HEK293 (cell line): ENCODE data around the gene CFAP73.

Experiments
- CTCF ChIA-PET: fragments of 350-600 bp; formaldehyde crosslinking; extraction: SDS; loops from one replicate; lab custom pipeline; 2021; ENCODE audit warnings: antibody characterized with exemption; lab: Yijun Ruan, JAX
- POLR2A ChIA-PET: fragments of 300-600 bp; formaldehyde crosslinking; extraction: SDS; loops from one replicate; lab custom pipeline; 2020; ENCODE audit warnings: antibody characterized with exemption, inconsistent platforms; lab: Yijun Ruan, JAX
- H3K27ac ChIP-seq: fragments of 200-500 bp; sonication (Bioruptor generic); 2 replicates; pipeline ENCODE4 v1.5.1; 2014; ENCODE audit warnings: low read depth, low read length, control low read depth, inconsistent platforms; ENCODE audit errors: extremely low read depth
- H3K36me3 ChIP-seq, 2 experiments: fragments of 200-500 bp in 1 of 2; sonication (Bioruptor generic) in 1 of 2; 1 replicate in 1 of 2; 2 replicates in 1 of 2; pipeline ENCODE4 v1.5.1; 2014 to 2017; ENCODE audit warnings: inconsistent platforms in 2 of 2, low read length in 2 of 2; ENCODE audit not compliant: control insufficient read depth in 2 of 2, insufficient read depth in 1 of 2
- H3K4me1 ChIP-seq: fragments of 200-500 bp; sonication (Bioruptor generic); 2 replicates; pipeline ENCODE4 v1.5.1; 2014; ENCODE audit warnings: mild to moderate bottlenecking, low read length, inconsistent platforms; ENCODE audit not compliant: control insufficient read depth, insufficient read depth
- H3K4me3 ChIP-seq: 2 replicates; pipeline ENCODE4 v1.5.1; 2011; ENCODE audit warnings: low read depth, mild to moderate bottlenecking, control low read depth, low read length, moderate library complexity
- H3K9me3 ChIP-seq: fragments of 200-500 bp; sonication (Bioruptor generic); 2 replicates; pipeline ENCODE4 v1.5.1; 2014; ENCODE audit warnings: low read depth, low read length, inconsistent platforms; ENCODE audit not compliant: control insufficient read depth, insufficient read depth
- BCL6B ChIP-seq: fragments of 450-650 bp; formaldehyde crosslinking; IDR thresholded peaks from 2 replicates; pipeline ENCODE4 v1.5.1; 2017; ENCODE audit warnings: missing biosample characterization, missing genetic modification characterization
- FEZF1 ChIP-seq: fragments of 450-650 bp; formaldehyde crosslinking; IDR thresholded peaks from 2 replicates; pipeline ENCODE4 v1.5.1; 2016; ENCODE audit warnings: missing biosample characterization, missing genetic modification characterization
- GLIS1 ChIP-seq: fragments of 450-650 bp; formaldehyde crosslinking; IDR thresholded peaks from 2 replicates; pipeline ENCODE4 v1.5.1; 2016; ENCODE audit warnings: missing biosample characterization, missing genetic modification characterization
- MZF1 ChIP-seq: fragments of 450-650 bp; formaldehyde crosslinking; IDR thresholded peaks from 2 replicates; pipeline ENCODE4 v1.5.1; 2017; ENCODE audit warnings: missing biosample characterization, missing genetic modification characterization, borderline replicate concordance
- PRDM10 ChIP-seq: fragments of 450-650 bp; formaldehyde crosslinking; IDR thresholded peaks from 2 replicates; pipeline ENCODE4 v1.5.1; 2016; ENCODE audit warnings: missing biosample characterization, missing genetic modification characterization
- PRDM6 ChIP-seq: fragments of 450-650 bp; formaldehyde crosslinking; IDR thresholded peaks from 2 replicates; pipeline ENCODE4 v1.5.1; 2017; ENCODE audit warnings: missing biosample characterization, missing genetic modification characterization
- SALL2 ChIP-seq: fragments of 450-650 bp; formaldehyde crosslinking; IDR thresholded peaks from 2 replicates; pipeline ENCODE4 v1.5.0; 2017; ENCODE audit warnings: missing biosample characterization, mild to moderate bottlenecking, missing genetic modification characterization, borderline replicate concordance
- YY1 ChIP-seq: fragments of 450-650 bp; formaldehyde crosslinking; IDR thresholded peaks from 2 replicates; pipeline ENCODE4 v1.5.1; 2018; ENCODE audit warnings: missing biosample characterization, missing genetic modification characterization
- ZBTB44 ChIP-seq: fragments of 450-650 bp; IDR thresholded peaks from 2 replicates; pipeline ENCODE4 v1.5.1; 2018; ENCODE audit warnings: missing biosample characterization, mild to moderate bottlenecking, missing genetic modification characterization
- ZBTB7A ChIP-seq: fragments of 450-650 bp; formaldehyde crosslinking; IDR thresholded peaks from 2 replicates; pipeline ENCODE4 v1.5.1; 2016; ENCODE audit warnings: low read depth, missing biosample characterization, missing genetic modification characterization
- ZFP69B ChIP-seq: fragments of 450-650 bp; formaldehyde crosslinking; IDR thresholded peaks from 2 replicates; pipeline ENCODE4 v1.5.1; 2016; ENCODE audit warnings: missing biosample characterization, missing genetic modification characterization
- ZNF140 ChIP-seq: fragments of 450-650 bp; formaldehyde crosslinking; IDR thresholded peaks from 2 replicates; pipeline ENCODE4 v1.5.1; 2016; ENCODE audit warnings: missing biosample characterization, missing genetic modification characterization
- ZNF146 ChIP-seq: fragments of 450-650 bp; formaldehyde crosslinking; IDR thresholded peaks from 2 replicates; pipeline ENCODE4 v1.5.1; 2016; ENCODE audit warnings: missing biosample characterization, missing genetic modification characterization
- ZNF23 ChIP-seq: fragments of 450-650 bp; formaldehyde crosslinking; IDR thresholded peaks from 2 replicates; pipeline ENCODE4 v1.5.1; 2016; ENCODE audit warnings: missing biosample characterization, missing genetic modification characterization, borderline replicate concordance
- ZNF280C ChIP-seq: fragments of 450-650 bp; formaldehyde crosslinking; IDR thresholded peaks from 2 replicates; pipeline ENCODE4 v1.5.1; 2016; ENCODE audit warnings: missing biosample characterization, missing genetic modification characterization
- ZNF350 ChIP-seq: fragments of 450-650 bp; formaldehyde crosslinking; IDR thresholded peaks from 2 replicates; pipeline ENCODE4 v1.5.0; 2017; ENCODE audit warnings: missing biosample characterization, mild to moderate bottlenecking, missing genetic modification characterization
- ZNF521 ChIP-seq: fragments of 450-650 bp; formaldehyde crosslinking; IDR thresholded peaks from 2 replicates; pipeline ENCODE4 v1.5.1; 2017; ENCODE audit warnings: missing biosample characterization, mild to moderate bottlenecking, missing genetic modification characterization
- ZNF645 ChIP-seq: fragments of 450-650 bp; formaldehyde crosslinking; IDR thresholded peaks from 2 replicates; pipeline ENCODE4; 2016; ENCODE audit warnings: missing biosample characterization, missing genetic modification characterization
- ZNF664 ChIP-seq: fragments of 450-650 bp; formaldehyde crosslinking; IDR thresholded peaks from 2 replicates; pipeline ENCODE4 v1.5.1; 2016; ENCODE audit warnings: missing biosample characterization, missing genetic modification characterization
- ZNF677 ChIP-seq: fragments of 450-650 bp; IDR thresholded peaks from 2 replicates; pipeline ENCODE4 v1.5.0; 2018; ENCODE audit warnings: missing biosample characterization, mild to moderate bottlenecking, missing genetic modification characterization, moderate library complexity
- ZNF768 ChIP-seq: fragments of 450-650 bp; formaldehyde crosslinking; IDR thresholded peaks from 2 replicates; pipeline ENCODE4 v1.5.1; 2018; ENCODE audit warnings: missing biosample characterization, mild to moderate bottlenecking, missing genetic modification characterization
- ZSCAN30 ChIP-seq: fragments of 450-650 bp; IDR thresholded peaks from 2 replicates; pipeline ENCODE4 v1.5.1; 2018; ENCODE audit warnings: missing biosample characterization, mild to moderate bottlenecking, missing genetic modification characterization, moderate library complexity

The CFAP73 gene

GRCh38 chr12:113118142-113118541 is 31.4 kb upstream of the CFAP73 start:
- TF ChIP-seq ZNF140 (tag by site-specific recombination) (peak; percentile 57; the same call in 1 of the 2 replicates), SALL2 (tag by site-specific recombination) (no peak), ZBTB7A (no peak), ZNF23 (no peak), ZNF664 (tag by site-specific recombination) (peak; percentile 76), ZBTB44 (no peak), ZNF146 (peak; percentile 75; the same call in 1 of the 2 replicates), MZF1 (tag by site-specific recombination) (no peak), ZNF677 (tag by site-specific recombination) (no peak), YY1 (no peak)
- POLR2A ChIA-PET = interaction anchor here (0.6 kb wide), 1 partner anchor 405 kb away, joined by 3 read pairs; no protein-coding TSS in a partner anchor
- Histone ChIP-seq H3K36me3 (no peaks in the 10 kb centered on the region), H3K4me1 (no peaks in the 10 kb centered on the region), H3K9me3 (no peaks in the 10 kb centered on the region), H3K4me3 (no peak overlapping the region), H3K27ac (no peak overlapping the region)
- CTCF ChIA-PET = interaction anchor here (0.6 to 1.4 kb wide), 2 partner anchors 21 to 125 kb away, joined by 3 to 5 read pairs; no protein-coding TSS in a partner anchor

GRCh38 chr12:113119980-113120669 is 29.4 kb upstream of the CFAP73 start:
- H3K4me1 ChIP-seq = no peaks in the 10 kb centered on the region
- ChIA-PET CTCF (interaction anchor here (0.5 to 1.3 kb wide), 5 partner anchors 10 to 133 kb away, joined by 3 read pairs; no protein-coding TSS in a partner anchor), POLR2A (interaction anchor here (0.6 kb wide), 1 partner anchor 307 kb away, joined by 3 read pairs; no protein-coding TSS in a partner anchor)
- H3K36me3 ChIP-seq = no peaks in the 10 kb centered on the region
- no peaks in the 10 kb centered on the region for H3K9me3 ChIP-seq
- H3K4me3 ChIP-seq = no peak overlapping the region
- H3K27ac ChIP-seq = no peak overlapping the region
- TF ChIP-seq ZNF350 = no peak
- TF ChIP-seq ZNF521 (tag by site-specific recombination) = no peak
- no peak for TF ChIP-seq PRDM10 (tag by site-specific recombination)
- no peak for TF ChIP-seq PRDM6 (tag by site-specific recombination)
- TF ChIP-seq ZNF645 (tag by site-specific recombination) = no peak
- TF ChIP-seq FEZF1 (tag by site-specific recombination) = no peak
- TF ChIP-seq ZNF768 = peak; percentile 79; the same call in 1 of the 2 replicates
- TF ChIP-seq ZFP69B (tag by site-specific recombination) = no peak
- no peak for TF ChIP-seq BCL6B (tag by site-specific recombination)
- no peak for TF ChIP-seq SALL2 (tag by site-specific recombination)
- TF ChIP-seq ZNF280C = no peak
- 0 out of 2 replicates have a peak, but pooled peaks have one; percentile 18 for TF ChIP-seq GLIS1 (tag by site-specific recombination)
- no peak for TF ChIP-seq ZSCAN30 (tag by site-specific recombination)
